ENCODE data around the gene ABHD14A.

The ABHD14A gene

DNA sequence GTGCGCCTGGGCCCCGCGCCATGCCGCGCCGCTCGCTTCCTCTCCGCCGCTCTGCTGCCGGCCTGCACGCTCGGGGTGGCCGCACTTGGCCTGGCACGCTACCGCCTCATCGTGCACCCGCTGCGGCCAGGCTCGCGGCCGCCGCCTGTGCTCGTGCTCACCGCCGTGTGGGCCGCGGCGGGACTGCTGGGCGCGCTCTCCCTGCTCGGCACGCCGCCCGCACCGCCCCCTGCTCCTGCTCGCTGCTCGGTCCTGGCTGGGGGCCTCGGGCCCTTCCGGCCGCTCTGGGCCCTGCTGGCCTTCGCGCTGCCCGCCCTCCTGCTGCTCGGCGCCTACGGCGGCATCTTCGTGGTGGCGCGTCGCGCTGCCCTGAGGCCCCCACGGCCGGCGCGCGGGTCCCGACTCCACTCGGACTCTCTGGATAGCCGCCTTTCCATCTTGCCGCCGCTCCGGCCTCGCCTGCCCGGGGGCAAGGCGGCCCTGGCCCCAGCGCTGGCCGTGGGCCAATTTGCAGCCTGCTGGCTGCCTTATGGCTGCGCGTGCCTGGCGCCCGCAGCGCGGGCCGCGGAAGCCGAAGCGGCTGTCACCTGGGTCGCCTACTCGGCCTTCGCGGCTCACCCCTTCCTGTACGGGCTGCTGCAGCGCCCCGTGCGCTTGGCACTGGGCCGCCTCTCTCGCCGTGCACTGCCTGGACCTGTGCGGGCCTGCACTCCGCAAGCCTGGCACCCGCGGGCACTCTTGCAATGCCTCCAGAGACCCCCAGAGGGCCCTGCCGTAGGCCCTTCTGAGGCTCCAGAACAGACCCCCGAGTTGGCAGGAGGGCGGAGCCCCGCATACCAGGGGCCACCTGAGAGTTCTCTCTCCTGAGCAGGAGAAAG lies 18.7 kb upstream of the ABHD14A start:
- no peak for DNase-seq (ENCODE audit: low read depth in 2 of 2, low spot score in 1 of 2)

DNA sequence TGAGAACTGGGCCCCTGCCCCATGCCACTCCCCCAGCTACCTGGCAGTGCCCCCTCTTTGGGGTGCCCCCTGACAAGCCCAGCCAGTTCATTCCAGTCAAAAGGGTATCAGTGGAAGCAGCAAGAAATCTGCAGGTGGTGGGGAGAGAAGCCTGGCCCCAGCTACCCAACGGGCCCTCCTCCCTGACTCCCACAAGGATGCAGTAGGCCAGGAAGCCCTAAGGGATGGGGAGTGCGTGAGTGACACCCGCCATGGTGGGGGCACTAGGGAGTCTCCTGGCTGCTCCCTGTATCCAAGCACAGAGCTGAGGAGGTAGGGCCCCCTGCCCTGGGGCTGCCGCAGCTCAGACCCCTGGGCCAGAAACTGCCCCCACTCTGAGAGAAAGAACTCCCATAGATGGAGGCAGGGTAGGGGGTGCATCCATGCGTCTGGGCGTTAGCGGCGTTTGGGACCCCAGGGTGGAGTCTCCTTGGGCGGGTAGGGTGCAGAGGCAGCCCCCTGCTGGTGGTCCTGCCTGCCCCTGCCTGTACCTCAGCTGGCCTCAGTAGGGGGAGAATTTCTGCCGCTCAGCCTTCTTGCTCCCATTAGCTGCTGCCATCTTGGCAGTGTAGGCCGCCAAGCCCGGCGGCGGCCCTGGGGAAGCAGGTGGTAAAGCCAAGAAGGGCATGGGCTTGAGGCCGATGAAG lies 17.2 kb upstream of the ABHD14A start:
- DNase-seq (ENCODE audit: low read depth in 2 of 2, low spot score in 1 of 2): no peak

DNA sequence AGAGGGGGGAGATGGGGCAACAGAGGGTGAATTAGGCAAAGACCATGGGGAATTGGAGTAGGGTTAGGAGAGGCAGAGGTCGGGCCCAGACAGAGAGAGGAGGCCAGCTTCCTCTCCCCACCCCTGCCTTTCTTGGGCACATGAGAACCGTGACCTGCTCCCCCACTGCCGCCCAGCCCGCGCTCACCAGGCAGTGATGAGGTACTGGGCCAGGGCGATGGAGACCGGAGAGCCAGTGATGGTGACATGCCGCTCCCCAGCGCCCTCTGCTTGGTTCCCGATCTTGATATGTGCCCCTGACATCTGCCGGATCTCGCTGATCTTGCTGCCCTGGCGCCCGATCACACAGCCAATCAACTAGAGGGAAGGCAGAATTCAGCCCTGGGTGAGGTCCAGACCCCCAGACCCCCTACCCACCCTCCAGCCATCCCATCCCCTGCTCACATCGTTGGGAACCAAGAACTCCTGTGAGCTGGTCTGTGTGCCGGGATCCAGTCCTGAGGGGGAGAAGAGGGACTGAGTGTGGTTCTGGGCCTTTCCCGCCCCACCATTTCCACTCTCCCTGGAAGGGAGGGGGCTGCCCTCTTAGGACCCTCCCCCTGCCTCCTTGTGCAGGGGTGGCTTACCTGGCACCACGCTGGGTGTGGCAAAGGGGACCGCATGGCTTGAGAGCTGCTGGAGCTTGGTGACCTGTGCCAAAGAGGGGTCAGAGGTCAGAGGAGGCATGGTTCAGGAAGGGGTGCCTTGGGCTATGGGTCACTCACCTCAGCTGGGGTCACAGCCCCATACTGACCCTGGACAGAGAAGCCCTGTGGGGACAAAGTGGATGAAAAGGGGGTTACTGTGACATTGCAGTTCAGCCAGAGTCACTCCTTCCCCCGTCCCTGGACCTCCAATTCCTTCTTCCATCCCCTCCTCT lies 16.0 kb upstream of the ABHD14A start:
- DNase-seq (ENCODE audit: low read depth in 2 of 2, low spot score in 1 of 2): no peak

DNA sequence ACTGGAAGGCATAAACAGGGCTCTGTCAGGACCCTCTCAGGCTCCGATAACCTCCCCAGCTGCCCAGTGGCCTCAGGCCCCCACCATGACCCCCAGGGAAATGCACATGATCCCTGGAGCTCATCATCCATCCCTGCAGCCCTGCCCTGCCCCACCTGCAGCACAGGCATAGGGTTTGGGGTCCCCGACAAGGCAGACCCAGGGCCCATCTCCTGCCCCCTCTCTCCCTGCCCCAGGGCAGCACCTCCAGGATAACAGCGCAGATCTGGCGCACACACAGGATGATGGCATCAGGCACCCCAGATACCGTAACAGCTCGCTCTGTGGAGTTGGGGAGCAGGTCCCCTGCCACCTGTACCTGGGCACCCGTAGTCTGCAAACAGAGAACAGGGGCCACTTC lies 15.2 kb upstream of the ABHD14A start:
- DNase-seq (ENCODE audit: low read depth in 2 of 2, low spot score in 1 of 2): no peak

DNA sequence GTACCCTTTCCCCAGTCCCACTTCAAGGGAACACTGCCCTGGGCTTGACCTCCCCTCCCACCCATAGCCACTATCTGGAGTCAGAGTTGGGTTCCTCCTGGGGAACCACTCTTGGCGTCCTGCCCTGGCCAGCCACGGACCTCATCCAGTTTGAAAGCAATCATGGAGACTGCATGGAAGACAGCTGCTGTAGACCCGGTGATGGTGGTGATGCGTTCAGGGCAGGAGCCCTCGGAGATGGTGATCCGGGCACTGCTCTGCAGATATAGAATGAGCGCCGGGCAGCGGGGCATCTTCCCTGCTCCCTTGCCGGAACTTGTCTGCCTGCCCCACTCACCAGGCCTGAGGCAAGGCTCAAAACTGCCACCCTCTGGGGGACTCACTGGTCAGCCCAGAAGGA lies 14.5 kb upstream of the ABHD14A start:
- no peak for DNase-seq (ENCODE audit: low read depth in 2 of 2, low spot score in 1 of 2)

DNA sequence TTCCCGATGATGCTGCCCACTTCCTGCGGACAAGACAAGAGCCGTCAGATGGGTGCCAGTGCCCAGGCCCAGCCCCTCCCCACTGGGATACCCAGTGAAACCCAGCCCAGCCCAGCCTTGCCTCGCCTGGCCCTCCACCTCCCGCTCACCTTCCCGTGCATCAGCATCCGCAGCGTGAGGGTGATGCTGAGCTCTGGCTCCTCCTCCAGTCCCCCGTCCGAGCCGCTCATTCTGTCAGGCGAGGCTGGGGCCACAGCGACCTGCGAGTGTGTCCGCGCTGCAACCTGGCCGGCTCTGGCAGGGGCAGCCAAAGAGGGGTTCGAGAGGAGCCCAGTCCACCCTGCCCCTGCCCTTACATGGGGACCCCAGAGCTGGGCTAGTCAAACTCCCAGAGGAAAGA lies 13.9 kb upstream of the ABHD14A start:
- no peak for DNase-seq (ENCODE audit: low read depth in 2 of 2, low spot score in 1 of 2)

DNA sequence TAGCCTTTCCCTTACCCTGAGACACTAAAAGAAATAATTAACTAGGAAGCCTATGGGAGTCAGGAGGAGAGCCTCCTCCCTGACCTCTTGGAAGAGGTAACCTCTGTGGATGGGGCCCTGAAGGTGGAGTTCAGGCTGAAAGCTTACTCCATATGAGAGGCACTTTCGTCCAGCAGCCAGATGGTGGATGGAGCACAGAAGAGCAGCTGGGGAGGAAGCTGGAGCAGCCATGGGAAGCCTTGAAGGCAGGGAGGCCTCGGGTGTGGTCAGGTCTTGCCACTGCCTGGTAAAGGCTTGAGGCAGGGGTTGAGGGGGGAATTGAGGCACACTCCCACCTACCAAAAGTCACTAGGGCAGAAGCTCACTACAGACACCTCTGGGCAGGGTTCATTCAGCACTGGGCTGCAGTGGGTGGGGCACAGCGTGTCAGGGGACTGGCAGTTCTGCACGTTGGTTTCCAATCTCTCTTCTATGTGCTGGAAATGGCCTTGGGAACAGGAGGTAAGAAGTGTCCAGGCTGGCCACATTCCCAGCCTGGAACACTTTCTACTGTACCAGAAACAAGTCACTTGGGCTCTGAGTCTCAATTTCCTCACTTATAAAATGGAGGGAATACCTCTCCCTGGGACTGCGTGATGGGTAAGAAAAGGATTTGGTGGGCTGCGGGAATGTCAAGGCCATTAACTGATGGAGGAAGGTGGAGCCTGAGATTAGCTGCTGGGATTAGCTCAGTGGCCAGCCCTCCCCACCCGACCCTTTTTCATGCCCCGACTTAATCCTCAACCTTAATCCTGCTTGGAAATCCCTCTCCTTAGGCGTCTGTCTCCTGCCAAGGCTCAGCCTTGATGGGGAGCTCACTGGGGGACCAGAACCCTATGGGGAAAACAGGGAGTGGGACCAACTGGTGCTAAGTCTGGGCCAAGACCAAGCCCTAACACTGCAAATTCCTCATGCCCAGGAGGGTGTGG lies 13.0 kb upstream of the ABHD14A start:
- DNase-seq (ENCODE audit: low read depth in 2 of 2, low spot score in 1 of 2): no peak

DNA sequence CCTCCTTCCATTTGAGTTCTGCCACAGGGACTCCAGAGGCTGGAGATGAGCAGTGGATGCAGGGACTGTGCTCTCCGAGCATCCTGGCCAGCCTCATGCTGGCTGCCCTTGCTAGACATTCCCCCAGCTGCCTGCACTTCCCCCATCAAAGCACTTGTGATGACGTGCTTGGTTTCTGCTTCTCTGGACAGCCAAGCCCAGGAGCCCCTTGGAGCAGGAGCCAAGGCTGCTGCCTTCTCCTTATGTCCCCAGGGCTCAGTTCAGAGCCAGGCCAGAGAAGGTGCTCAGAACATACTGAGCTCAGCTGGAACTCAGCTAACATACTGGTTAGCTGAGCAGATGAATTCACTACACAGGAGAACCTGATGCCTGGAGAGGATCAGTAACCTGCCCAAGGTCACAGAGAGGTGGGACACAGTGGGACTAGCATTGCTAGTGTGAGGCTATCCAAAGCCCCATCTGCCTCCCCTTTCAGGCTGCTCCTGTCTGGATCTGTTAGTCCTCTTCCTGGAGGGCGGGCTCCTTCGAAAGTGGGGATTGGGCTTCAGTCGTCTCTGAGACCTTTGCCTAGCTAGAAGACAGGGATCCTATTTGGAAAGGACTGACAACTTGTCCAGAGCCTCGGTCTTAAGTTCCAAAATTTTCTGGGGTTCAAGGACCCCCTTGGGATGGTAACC lies 11.9 kb upstream of the ABHD14A start:
- DNase-seq (ENCODE audit: low read depth in 2 of 2, low spot score in 1 of 2): no peak

DNA sequence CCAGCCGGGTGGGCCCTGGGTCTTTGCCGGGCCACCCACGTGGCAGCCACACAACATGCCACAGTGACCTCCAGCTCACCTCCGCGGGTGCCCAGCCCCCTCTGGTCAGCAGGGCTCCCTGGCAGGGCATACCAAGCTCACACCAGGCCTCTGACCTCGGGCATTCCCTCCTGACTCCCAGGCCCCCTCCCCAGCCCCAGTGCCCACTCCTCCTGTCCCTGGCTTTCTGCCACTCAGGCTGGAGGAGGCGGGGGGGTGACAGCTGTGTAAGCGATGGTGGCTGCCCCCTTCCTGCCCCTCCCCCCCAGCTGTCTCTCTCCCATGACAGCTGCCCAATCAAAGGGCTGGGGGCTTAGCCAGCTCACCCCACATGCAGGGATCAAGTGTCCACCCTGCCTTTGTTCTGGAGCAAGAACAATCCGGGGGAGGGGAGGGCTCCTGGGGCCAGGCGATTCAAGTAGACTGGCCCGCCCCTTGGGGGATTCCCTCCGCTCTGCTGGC lies 10.9 kb upstream of the ABHD14A start:
- DNase-seq (ENCODE audit: low read depth in 2 of 2, low spot score in 1 of 2): no peak

DNA sequence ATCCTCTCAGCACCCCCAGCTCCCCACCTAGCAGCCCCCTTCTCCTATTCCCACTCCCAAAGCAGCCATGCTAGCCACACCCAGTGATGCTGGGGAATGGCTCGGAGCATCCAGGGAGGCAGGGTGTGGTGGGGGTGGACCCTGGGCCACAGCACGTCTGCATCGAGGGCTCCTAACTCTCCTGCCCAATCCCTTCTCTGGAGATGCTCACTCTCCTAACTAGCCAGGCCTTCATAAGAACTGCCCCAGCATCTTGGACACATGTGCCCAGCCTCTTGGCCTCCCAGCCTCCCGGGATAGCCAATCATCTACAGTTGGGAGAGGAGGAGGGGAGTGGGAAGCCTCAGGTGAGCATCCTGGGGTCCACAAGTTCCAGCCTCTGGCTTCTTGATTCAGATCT lies 10.3 kb upstream of the ABHD14A start:
- no peak for DNase-seq (ENCODE audit: low read depth in 2 of 2, low spot score in 1 of 2)

DNA sequence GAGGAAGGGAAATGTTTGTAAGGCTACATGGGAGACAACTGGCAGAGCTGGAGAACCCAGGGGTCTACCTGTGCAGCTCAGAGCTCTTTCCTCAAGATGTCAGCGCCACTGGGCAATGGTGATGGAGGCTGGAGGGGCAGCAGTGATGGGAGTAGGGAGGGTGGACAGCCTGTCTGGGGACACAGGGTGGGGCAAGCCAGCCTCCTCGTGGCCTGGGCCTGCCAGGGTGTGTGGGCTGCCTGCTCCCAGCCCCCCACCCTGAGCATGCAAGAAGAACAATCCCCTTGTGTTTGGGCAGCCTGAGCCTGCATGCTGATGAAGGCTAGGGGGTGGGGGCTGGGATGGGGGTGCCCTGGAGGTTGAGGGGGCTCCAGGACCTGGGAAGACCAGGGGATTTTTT lies 8.8 kb upstream of the ABHD14A start:
- DNase-seq (ENCODE audit: low read depth in 2 of 2, low spot score in 1 of 2): no peak

DNA sequence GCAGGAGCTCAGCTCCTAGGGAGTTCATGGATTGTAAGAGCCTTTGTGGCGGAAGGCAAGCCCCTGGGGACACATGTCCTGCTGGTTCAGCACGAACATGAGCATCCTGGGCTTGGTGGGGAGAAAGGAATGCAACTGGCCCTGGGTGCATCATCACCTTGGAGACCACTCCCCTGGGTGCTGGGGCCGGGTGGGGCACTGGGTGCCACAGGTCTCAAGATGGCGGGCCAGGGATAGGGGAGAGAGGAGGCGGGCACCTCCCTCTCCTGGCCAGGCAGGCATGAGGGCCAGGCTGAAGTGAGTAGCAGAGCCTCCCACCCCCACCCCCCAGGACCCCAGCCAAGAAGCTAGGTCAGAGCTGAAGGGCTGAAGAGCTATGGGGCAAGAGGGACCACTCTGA lies 8.4 kb upstream of the ABHD14A start:
- no peak for DNase-seq (ENCODE audit: low read depth in 2 of 2, low spot score in 1 of 2)

DNA sequence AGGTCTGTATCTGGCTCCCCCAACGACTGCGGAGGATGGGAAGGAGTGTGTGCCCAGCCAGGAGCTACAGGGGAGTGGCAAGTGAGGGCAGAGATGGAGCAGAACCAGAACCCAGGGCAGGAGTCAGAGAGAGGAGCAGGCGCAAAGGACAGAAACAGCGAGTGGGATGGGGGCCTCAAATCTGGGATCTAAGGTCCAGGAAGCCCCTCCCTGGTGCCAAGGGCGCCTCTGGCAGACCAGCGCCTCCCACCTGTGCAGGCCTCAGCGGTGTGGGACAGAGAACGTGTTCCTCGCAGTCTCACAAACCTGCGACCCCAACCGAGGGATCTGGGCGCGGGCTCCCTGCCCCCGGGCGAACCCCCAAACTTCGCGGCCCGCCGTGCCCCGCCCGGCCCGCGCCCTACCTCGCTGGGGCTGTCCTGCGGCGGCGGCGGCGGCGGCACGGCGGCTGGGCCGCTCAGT lies 7.9 kb upstream of the ABHD14A start:
- no peak for DNase-seq (ENCODE audit: low read depth in 2 of 2, low spot score in 1 of 2)

DNA sequence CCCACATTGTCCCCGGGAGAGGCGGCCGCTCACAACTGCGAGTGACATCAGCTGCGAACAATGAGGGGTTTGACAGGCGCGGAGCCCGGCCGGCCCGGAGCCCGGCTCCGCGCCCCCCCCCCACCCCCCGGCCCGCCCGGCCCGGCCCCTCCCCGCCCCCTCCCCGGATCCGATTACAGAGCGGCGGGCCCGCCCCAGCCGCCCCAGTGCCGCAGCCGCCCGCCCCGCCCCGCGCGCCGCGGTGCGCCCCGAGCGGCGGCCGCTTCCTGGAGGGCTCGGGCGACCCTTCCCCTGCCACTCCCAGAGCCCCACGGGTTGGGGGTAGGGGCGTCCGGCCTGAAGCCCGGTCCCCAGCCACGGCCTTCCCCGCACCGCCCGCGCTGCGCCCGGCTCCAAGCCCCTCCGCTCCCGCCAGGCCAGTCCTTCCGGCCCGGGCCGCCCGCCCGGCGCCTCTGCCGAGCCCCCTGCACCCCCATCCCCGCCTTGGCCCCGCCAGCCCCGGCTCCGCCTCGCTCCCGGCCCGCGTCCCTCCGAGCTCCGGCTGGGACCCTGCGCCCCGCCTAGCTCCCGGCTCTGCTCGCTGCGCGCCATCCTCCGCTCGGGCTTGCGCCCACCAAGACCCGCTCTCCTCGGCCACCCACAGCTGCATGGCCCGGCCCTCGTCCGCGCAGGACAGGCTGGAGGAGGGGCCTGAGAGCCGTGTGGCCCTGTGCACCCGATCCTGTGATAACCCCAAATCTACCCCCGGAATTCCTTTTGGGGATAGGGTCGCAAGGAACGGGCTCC lies 7.3 kb upstream of the ABHD14A start, which contains the start of gene PCBP4:
Gene PCBP4 (minus strand): TSS at position 71 of the 786 bp plus-strand sequence. CDS start 6,214 bp downstream, outside the sequence.
- no peak for DNase-seq (ENCODE audit: low read depth in 2 of 2, low spot score in 1 of 2)

DNA sequence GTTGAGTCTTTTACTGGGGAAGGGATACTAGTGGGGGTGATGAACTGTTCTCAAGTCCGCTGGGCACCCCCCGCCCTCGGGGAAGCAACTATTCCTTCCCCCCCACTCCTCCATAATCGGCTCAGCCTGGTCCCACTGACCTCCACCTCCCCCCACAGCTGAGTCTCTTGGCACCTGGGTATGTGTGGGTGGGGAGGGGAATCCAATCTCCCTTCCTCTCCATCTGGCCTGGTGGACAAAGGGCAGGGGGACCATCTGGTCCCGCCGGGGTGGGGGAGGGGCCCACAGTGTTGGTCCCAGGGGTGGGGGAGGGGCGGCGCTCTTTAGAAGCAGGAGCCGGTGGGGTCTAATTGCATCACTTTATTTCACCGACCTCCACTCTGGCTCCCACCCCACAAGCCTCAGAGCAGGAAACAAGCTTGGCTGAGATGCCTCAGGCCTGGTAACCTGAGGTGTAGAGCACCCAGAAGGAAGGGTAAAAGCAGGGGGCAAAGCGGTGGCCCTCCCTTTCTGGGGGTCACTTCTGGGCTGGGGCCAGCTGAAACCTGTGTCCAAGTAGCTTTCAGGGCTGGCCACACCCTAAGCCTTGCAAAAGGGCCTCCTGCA lies 6.6 kb upstream of the ABHD14A start:
- no peak for DNase-seq (ENCODE audit: low read depth in 2 of 2, low spot score in 1 of 2)

DNA sequence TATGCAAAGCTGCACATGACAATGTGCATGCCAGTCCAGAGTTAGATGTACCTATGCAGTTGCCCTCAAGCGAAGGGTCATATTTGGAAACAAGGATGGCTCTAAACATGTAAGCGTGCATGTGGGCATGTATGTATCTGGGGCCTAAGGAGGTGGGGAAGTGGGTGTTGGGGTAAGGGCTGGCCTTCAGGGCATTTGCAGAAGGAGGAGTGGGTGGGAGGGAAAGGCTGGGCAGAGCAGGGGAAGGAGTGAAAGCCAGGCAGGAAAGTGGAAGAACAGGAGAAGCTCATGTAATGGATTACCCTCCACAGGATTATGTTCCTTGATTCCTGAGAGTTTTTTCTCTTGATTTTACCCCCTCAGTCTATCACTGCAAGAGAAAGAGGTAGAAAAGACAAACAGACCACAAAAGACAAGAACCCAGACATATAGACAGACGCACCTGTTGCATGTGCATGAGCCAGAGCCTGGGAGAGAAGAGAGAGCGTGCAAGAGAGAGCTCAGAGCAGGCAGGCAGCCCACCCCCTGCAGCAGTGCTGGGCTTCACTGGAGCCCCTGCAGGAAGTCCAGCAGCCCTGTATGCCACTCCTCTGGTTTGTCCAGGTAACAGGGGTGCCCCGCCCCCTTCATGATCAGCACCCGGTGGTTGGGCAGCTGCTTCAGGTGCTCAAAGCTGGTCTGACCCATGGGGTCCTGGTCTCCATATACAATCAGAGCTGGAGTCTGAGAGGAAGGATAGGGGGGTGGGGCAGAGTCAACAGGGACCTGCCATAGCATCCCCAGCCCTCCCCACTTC lies 5.8 kb upstream of the ABHD14A start:
- DNase-seq (ENCODE audit: low read depth in 2 of 2, low spot score in 1 of 2): no peak

DNA sequence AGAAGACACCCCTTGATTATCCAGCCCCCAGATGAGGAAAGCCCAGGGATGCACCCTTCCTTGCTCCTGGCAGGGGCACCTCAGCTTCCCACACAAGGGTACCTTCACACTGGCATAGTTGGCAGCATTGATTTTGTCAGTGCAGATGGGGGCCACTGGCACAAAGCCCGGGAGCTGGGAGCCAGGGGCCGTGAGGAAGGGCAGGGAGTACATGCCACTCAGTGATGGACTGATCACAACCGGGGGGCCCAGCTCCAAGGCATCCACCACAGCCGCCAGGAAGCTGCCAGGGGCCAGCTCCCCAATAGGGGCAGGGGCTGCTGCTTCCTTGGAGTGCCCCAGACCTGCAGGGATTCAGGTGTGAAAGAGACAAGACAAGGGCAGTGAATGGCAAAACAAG lies 5.0 kb upstream of the ABHD14A start:
- DNase-seq (ENCODE audit: low read depth in 2 of 2, low spot score in 1 of 2): no peak
